Activated CD8-positive, alpha-beta memory T cell treated with anti-CD3 and anti-CD28 coated beads, Interleukin-2, amount 50 U/mL, for 1 hour (primary cell): ENCODE results near the gene PARVB.

ENCODE experiments used
- DNase-seq: peaks from one replicate; pipeline ENCODE4 v3.0.0-alpha.2; 2020; ENCODE audit errors: extremely low read depth

PARVB gene

DNA sequence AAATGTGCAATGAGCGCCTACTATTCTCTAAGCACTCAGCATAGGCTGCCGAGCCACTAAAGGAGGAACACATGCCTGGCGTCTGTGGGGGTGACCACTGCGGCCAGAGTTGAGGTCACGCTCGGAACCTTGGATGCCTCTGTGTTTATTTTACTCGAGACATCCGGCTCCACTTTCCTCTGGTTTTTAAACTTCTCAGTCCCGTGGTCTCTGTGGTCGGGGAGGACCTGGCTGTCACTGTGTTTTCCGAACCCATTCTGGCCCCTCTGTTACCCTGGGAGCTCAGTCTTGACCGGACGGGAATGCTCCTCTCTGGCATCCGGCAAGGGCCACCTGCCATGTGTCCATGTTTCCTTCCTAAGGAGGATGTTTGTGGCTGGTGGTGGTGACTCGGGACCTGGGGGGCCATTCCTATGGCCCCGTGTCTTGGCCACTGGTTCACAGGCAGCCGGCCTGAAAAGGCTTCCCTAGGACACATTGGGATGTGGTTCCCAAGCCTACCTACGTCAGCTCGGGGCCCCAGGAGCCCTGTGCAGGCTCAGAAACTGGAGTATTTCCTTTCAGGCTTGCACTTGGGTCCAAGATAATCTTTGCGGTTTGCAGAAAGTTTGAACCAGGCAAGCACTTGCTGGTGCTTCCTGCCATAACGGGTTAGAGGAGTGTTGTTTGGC is 109.9 kb downstream of the PARVB start:
- no peak for DNase-seq

DNA sequence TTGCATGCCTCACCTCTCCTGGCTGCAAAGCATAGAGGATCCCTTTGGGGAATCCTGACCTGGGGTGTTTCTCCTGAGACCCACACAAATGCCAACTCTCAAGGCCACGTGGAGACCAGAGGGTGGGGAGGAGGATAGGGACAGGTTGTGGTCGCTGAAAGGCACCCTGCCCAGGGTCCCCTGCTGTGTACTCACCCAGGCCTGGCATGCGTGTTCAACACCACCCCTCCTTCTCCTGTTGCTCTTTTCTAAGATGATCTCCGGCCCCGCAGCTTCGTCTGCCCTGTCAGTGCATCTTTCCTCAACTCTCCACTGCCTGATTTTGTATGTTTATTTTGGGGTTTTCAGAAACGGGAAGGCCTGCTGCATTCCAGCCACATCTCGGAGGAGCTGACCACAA is 112.0 kb downstream of the PARVB start:
- DNase-seq: no peak

DNA sequence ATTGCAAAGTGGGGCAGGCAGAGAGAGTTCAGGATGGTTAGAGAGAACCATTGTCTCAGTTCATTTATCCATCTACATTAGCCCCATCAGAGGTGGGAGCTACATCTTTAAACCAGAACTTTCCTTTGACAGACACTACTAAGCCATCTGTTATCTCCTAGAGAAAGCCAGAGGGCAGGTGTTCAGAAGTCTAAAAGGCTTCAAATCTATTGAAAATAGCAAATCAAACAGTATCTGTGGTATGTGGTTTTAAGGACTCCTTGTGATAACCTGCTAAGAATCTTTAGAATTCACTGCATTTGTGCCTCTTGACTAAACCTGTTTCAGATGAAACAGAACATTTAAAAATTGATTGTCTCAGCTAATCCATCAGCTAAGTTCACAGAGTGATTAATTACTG is 112.7 kb downstream of the PARVB start:
- no peak for DNase-seq

DNA sequence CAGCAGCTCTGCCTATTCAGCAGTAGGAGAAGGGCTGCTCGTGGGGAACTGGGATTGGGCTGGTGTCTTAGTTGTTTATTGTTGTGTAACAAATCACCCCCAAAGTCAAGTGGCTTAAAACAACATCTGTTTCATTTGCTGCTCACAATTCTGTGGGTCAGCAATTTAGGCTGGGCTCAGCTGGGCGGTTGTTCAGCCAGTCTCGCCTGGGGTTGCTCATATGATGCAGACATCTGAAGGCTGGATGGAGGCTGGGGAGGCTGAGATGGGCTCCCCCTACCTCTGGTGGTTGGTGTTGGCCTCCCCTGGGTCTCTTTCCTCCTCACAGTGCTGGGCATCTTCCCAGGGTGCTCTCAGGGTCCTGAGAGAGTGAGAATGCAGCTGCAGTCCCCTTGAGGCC is 113.3 kb downstream of the PARVB start:
- DNase-seq: no peak

DNA sequence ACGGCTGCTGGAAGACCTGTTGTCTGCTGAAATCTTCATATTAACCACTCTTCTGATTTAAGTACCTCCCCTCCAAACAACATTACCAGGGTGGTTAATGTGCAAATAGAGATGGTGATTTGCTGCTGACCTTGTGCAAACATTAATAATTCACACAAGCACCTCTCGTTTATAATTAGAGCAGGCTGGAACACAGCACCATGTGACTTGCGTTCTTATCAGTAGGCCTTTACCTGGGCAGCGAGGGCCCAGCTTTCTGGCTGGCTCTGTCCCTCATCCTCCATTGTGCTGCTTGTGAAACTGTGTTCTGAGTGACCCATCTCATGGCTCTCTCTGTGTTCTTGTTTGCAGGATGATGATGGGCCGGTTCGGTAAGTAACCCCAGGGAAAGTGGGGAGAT is 115.7 kb downstream of the PARVB start:
- DNase-seq: no peak

DNA sequence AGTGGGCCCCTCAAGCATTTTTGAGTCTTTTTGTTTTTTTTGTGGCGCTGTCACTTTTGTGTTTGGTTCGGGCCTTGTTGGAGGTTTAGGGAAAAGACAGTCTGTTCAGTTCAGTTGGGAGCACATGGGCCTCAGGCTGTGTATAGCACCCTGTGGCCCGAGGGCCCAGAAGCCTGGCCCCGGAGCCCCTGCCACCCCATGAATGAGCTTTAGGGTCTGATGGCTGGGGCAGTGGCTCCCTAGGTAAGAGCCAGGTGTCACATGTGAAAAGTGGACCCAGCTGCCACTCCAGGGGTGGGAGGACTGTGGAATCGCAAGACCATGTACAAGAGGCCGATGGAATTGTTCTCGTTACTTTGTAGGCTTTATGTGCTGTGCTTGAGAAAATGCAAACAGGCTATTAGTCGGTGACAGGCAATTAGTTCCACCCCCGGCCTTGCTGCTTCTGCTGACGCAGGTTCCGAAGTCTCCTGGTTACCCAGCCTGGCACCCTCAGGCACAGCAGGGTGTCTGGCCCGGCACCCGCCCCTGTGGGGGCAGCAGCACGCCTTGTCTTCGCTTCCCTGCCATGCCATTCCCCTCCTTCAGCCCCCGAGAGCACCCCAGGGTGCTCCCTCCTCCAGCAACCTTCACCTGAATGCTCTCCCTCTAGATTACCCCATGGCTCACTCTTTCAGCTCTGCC is 118.5 kb downstream of the PARVB start:
- no peak for DNase-seq

DNA sequence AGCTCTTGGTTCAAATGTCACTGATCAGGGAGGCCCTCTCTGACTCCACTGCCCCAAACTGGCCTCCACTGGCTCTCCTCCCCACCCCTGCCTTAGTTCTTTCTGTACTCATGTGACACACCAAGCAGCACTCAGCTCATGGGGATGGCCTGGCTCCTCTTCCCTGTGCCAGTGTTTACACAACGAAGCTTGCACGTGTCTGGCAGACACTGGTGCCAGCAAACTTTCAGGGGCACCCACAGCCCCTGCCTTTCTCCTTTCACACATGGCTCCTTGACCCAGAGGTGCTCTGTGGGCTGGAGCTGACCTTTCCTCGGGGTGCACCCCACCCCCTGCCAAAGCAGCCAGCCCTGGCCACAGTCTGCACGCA is 119.0 kb downstream of the PARVB start:
- no peak for DNase-seq

DNA sequence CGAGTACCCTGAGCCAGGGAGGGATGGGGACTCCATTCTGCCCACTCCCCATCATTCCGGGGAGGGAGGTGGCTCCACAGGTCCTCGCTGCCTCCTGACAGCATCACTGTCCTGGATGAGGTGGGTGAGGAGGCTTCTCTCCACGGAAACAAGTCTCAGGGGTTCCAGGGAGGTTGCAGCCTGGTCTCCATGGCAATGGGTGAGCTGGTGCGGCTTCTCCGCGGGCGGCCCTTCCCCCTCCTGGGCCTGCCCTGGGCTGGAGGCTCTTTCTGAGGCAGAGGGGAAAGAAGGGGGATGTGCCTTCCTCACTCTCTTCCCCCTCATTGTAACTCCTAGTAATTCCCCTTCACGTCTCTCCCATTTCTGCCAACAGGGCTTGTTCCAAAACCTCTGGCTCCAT is 119.5 kb downstream of the PARVB start:
- no peak for DNase-seq

DNA sequence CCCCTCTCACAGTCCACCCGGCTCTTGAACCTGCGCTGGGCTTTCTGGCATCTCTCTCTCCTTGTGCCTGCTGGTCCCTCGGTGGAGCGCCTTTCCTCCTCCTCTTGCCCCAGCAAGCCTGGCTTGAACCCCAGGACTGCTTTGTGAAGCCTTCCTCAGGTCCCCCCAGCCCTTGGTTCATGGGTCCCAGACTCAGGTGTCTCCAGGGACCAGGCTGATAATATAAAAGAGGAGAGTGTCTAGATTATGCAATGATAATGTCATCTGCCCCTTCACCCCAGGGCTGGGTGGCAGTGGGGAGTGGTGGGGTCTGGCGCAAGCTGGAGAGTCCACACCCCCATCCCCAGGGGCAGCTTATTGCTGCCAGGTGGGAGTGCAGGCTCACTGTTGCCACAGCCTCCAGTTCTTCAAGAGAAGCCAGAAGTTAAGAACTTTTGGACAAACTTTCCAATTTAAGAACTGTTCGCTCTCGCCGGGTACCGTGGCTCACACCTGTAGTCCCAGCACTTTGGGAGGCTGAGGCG is 120.0 kb downstream of the PARVB start:
- no peak for DNase-seq

DNA sequence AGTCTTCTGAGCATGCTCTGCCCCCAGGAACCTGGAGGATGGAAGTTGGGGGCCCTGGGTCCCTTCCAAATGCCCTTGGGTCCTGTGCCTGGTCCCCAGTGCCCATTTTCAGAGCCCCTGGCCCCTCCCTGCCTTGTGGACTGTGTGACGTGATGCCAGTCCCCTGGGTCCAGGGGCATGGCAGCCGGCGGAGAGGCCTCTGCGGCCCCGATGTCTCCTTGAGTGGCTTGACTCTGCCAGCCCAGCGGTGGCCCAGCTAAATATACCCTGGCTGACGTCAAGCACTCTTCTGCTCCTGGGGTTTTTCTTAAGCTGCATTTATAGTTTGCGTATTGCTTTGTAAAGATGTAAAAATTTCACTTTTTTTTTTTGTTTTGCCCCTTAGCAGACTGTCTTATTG is 121.4 kb downstream of the PARVB start:
- DNase-seq: no peak

DNA sequence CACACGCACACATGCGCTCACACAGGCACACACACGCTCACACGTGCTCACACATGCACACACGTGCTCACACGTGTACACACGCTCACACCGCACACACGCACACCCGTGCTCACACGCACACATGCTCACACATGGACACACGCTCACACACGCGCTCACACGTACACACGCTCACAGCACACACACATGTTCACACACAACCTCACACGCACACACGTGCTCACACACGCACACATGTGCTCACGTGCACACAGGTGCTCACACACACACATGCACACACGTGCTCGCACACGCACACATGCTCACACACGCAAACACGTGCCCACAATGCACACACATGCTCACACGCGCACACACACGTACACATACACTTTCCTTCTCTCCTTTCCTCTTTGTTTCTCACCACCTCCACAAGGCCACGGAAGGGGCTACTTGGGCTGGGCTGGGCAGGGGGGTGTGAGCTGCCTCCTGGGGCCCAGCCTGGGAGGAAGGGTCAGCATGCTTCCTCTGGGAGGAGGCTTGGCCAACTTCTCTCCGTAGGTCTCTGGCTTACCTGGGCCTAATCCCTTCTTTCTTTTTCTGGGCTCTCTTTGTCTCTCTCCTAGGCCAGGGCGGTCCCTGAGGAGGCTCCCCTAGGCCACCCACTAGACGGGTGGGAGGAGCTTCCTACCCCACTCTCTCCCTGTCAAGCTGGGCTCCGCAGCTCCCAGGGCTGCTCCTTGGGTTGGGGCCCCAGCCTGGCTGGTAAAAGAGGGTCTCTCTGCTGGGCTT is 122.2 kb downstream of the PARVB start:
- no peak for DNase-seq

DNA sequence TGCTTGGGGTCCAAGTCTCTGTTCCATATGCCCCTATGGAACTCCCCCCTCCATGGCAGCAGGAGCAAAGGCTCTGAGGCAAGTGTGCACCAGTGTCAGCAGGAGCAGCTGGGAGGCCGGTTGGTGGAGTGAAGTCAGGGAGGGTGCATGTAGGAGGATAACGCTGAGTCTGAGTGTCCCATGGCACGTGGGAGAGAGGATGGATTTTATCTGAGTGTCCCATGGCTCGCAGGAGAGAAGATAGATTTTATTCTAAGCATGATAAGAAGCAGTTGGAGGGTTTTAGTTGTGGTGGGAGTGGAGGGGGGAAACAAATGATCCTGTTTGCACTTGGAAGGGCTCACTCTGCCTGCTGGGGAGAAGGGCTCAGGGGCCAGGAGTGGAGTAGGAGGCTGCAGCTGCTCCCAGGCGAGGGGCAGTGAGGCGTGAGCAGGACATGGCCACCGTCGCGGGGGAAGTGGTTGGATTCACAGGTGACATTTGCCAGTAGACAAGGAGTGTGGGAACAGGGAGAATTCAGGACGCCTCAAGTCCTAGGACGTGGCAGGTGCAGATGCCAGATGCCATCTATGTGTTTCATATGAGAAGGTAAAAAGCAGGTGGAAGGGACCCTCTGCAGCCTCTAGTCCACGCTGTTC is 123.0 kb downstream of the PARVB start:
- DNase-seq: no peak

DNA sequence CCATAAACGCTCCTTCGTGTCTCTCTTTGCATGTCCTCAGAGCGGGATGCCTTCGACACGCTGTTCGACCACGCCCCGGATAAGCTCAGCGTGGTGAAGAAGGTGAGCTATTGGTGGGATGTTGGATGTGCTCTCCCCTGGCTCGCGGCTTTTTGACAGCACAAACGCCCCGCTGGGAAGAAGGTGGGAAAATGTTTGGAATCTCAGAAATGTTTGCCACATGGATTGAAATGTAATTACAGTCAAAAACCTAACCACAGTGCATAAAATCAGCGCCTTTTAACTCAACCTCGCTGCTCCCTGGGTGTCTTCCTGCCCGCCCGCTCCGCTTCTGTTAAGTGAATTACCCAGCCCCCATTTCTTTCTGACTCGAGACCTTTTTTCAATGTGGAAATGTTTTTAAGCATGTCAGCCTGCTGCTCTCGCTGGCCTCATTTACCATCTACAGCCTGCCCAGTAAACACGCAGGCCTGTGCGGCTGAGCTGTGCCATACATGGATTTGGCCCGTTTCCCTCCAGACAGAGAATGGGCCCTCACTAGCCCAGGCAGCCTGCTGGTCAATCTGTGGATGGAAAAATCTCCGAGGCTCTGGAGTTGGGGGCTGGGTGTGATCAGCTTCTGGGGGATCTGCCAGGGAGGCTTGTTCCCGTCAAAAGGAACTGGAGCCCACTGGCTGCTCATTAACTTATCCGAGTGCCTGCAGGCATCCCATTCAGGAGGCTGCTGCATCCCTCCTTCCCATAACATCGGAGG is 123.9 kb downstream of the PARVB start:
- no peak for DNase-seq

DNA sequence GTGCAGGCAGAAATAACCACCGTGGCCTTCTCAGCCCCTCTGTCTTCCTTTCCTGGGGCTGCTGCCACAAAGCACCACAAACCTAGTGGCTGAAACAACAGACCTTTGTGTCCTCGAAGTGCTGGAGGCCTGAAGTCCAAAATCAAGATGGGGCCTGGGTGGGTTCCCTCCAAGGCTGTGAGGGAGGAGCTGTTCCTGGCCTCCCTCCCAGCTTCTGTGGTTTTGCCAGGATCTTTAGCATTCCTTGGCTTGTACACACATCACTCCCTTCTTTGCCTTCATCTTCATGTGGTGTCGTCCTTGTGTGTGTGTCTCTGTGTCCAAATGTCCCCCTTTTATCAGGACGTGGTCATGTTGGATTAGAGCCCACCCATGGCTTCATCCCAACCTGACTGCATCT is 127.6 kb downstream of the PARVB start:
- no peak for DNase-seq

DNA sequence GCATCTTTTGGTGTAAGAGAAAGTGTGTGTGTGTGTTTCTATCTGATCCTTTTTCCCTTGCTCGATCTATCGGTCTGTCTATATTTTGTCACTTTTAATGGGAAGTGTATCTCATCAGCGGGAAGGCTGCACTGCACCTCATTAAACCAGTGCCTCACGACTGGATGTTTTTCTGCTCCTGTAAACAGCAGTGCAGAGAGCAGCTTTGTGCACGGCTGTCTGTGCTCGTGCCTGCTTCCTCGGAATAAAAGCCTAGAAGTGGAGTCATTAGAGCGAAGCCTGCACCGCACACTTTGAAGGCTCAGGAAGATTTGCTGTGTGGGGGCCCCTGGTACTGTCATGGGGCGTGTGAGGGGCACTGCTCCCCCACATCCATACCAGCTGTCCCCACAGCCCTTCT is 129.6 kb downstream of the PARVB start:
- DNase-seq: no peak

DNA sequence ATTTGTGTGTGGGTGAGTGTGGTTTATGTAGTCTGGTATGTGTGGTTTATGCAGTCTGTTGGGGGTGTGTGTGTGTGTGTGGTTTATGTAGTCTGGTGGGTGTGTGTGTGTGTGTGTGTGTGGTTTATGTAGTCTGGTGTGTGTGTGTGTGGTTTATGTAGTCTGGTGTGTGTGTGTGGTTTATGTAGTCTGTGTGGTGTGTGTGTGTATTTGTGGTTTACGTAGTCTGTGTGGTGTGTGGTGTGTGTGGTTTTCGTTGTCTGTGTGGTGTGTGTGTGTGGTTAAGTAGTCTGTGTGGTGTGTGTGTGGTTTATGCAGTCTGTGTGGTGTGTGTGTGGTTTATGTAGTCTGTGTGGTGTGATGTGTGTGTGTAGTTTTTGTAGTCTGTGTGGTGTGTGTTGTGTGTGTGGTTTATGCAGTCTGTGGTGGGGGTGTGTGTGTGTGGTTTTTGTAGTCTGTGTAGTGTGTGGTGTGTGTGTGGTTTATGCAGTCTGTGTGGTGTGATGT is 130.4 kb downstream of the PARVB start:
- DNase-seq: no peak

DNA sequence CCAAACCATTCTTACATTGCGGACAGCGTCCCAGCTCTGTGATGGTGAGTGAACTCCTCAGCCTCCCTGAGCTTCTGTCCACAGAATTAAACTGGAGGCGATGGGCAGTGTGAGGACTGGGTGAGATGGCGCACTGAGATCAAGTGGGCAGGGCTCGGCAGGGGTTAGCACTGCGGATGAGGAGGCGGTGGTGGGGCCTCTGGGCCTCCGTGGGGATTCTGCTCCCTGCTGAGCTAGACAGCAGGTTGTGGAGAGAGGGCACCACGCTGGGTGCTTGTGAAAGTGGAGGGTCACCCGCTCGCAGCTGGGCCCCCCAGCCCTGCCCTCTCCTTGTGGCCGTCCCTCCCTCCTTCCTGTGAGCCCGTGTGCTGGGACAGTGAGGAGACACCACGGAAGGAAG is 131.0 kb downstream of the PARVB start:
- no peak for DNase-seq

DNA sequence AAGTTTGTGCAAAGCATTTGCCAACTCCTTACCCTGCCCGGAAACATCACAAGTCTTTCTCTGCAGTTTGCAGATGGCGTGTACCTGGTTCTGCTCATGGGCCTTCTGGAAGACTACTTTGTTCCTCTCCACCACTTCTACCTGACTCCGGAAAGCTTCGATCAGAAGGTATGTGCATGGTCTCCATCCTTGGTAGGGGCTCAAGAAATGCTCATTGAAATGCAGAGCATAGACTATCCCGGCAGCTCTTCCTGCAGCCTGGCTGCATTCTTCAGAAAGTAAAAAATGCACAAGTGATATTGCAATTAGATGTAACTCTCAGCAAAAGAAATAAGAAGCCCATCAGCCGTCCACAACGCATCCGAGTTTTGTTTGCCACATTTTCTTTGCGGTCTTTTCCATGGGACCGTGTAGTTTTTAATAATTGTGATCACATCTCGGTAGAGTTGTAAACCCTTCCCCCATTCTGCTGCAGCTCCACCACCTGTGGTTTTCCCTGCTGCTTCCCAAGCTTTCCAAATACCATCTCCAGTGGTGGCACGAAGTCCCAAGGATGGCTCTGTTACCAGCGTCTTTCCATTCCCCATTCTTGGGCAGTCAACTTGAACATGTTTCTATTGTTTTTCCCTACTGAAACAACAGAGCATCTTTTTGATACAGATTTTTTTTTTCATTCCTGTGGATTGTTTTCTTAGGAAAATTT is 134.0 kb downstream of the PARVB start:
- no peak for DNase-seq

DNA sequence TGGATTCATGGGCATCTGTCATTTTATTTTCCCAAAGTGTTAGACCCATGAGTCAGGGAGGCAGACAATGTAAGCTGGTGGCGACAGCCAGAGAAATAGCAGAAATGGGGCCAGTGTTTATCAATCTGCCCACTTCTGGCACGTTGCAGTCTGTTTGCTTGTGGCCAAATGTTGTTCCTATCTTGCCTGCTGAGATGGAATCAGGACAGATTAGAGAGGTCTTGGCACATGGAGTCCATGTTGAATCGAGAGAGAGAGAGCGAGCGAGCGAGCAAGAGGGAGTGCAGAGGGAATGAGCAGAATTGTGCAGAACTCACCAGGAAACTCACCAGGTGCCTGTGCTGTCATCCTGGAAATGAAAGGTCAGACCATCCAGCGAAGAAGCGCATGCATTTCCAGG is 134.7 kb downstream of the PARVB start:
- no peak for DNase-seq

DNA sequence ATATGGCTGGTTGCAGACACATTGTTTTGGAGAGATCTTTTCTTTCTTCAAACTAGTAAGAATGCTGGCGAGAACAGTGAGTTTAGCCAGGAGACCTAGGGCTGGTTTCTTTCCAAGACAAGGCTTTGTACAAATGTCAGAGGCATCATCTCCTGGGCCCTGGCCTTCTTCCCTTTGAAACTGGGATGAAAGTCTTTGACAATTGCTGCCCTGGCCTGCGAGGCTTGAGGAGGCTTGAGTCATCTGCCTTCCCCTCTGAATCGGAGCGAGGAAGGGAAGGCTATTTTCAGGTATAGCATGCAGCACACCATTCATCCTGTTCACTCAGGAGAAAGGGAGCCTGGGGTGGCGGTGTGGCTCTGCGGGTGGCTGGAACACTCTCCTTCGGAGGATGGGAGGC is 135.1 kb downstream of the PARVB start:
- DNase-seq: no peak

DNA sequence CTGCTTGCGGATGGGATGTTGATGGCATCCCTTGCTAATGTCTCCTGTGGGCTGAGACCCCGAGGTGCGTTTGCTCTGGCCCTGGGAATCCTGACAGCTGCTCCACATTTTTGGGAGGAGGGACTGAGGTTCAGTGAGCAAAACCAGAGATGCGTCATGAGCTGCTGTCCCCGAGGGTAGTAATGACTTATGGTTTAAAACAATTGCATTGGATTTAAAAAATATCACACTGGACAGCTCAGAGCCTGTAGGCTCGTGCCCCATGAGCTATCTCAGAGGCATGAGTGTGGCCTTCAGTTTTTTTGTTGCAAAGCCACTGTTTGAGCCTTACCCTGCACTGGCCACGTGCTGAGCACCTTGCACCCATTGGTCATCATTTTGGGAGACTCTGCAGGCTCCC is 135.7 kb downstream of the PARVB start:
- DNase-seq: no peak
